MM.1S (cell line): ENCODE measurements around the gene DNAH8.

Experiments
- DNase-seq: peaks from one replicate; pipeline ENCODE4 v3.0.0-alpha.2; 2015
- H2AFZ ChIP-seq: fragments of 300-600 bp; sonication (generic); 2 replicates; pipeline ENCODE4 v1.6.0; 2016; ENCODE audit warnings: antibody characterized with exemption, low read length
- H3F3A ChIP-seq: fragments of 300-600 bp; sonication (generic); 2 replicates; pipeline ENCODE4 v1.6.1; 2016; ENCODE audit warnings: mild to moderate bottlenecking, antibody characterized with exemption, low read length, moderate library complexity, mixed read lengths; ENCODE audit not compliant: insufficient read depth
- H3K27ac ChIP-seq: fragments of 300-600 bp; sonication (generic); 2 replicates; pipeline ENCODE4 v1.5.1; 2016; ENCODE audit warnings: mild to moderate bottlenecking, low read length
- H3K27me3 ChIP-seq: fragments of 300-600 bp; sonication (generic); replicated peaks from 2 replicates; pipeline ENCODE4 v1.6.0; 2016; ENCODE audit warnings: low read length; ENCODE audit not compliant: insufficient read depth
- H3K36me3 ChIP-seq: fragments of 300-600 bp; sonication (generic); replicated peaks from 2 replicates; pipeline ENCODE4 v1.6.1; 2016; ENCODE audit warnings: mild to moderate bottlenecking, low read length, mixed read lengths; ENCODE audit not compliant: insufficient read depth
- H3K4me1 ChIP-seq: fragments of 300-600 bp; sonication (generic); 2 replicates; pipeline ENCODE4 v1.6.1; 2016; ENCODE audit warnings: low read length, mixed read lengths
- H3K4me2 ChIP-seq: fragments of 300-600 bp; sonication (generic); 2 replicates; pipeline ENCODE4 v1.6.0; 2016; ENCODE audit warnings: low read depth, low read length
- H3K4me3 ChIP-seq: fragments of 300-600 bp; sonication (generic); 2 replicates; pipeline ENCODE4 v1.5.1; 2016; ENCODE audit warnings: low read length, mixed read lengths
- H3K79me2 ChIP-seq: fragments of 300-600 bp; sonication (generic); 2 replicates; pipeline ENCODE4 v1.6.1; 2016; ENCODE audit warnings: mixed run types, low read length, mixed read lengths
- H3K9ac ChIP-seq: fragments of 300-600 bp; sonication (generic); 2 replicates; pipeline ENCODE4 v1.6.1; 2016; ENCODE audit warnings: low read length, mixed read lengths
- H3K9me2 ChIP-seq: fragments of 300-600 bp; sonication (generic); replicated peaks from 2 replicates; pipeline ENCODE4 v1.6.1; 2016; ENCODE audit warnings: mild to moderate bottlenecking, low read length, mixed read lengths; ENCODE audit not compliant: insufficient read depth
- H3K9me3 ChIP-seq: fragments of 300-600 bp; sonication (generic); replicated peaks from 2 replicates; pipeline ENCODE4 v1.6.1; 2016; ENCODE audit warnings: mild to moderate bottlenecking, low read length, mixed read lengths; ENCODE audit not compliant: insufficient read depth
- H4K20me1 ChIP-seq: fragments of 300-600 bp; sonication (generic); 2 replicates; pipeline ENCODE4 v1.6.1; 2016; ENCODE audit warnings: mild to moderate bottlenecking, low read length, moderate library complexity, mixed read lengths; ENCODE audit not compliant: insufficient read depth
- CTCF ChIP-seq: fragments of 300-600 bp; sonication (generic); IDR thresholded peaks from 2 replicates; pipeline ENCODE4 v1.5.1; 2016; ENCODE audit warnings: antibody characterized with exemption, low read length, mixed read lengths
- EZH2 ChIP-seq: fragments of 300-600 bp; sonication (generic); optimal IDR thresholded peaks from 2 replicates; pipeline ENCODE3; 2017; ENCODE audit warnings: low read depth, mild to moderate bottlenecking, antibody characterized with exemption, low read length, mixed read lengths
- EZH2phosphoT487 ChIP-seq: fragments of 300-600 bp; sonication (generic); IDR thresholded peaks from 2 replicates; pipeline ENCODE4 v1.6.1; 2018; ENCODE audit warnings: antibody characterized with exemption, low read length

The DNAH8 gene

GRCh38 chr6:39079197-39080125 is 364.4 kb downstream of the DNAH8 start:
- no peak overlapping the region for H2AFZ ChIP-seq
- no peak overlapping the region for H3K4me3 ChIP-seq
- no peak overlapping the region for H3K9ac ChIP-seq
- H3K27ac ChIP-seq, result no peak overlapping the region
- H3K36me3 ChIP-seq, result no peaks in the 10 kb centered on the region
- no peak overlapping the region for H3K4me2 ChIP-seq
- no peaks in the 10 kb centered on the region for H4K20me1 ChIP-seq
- no peaks in the 10 kb centered on the region for H3K4me1 ChIP-seq
- no peaks in the 10 kb centered on the region for H3K9me3 ChIP-seq
- no peaks in the 10 kb centered on the region for H3F3A ChIP-seq
- no peaks in the 10 kb centered on the region for H3K27me3 ChIP-seq
- H3K9me2 ChIP-seq, result no peaks in the 10 kb centered on the region
- TF ChIP-seq CTCF (no peak), EZH2 (no peak), EZH2phosphoT487 (no peak)
- DNase-seq, result no peak
- no peaks in the 10 kb centered on the region for H3K79me2 ChIP-seq
